ENCODE data around the gene HSPA13. TPM values are rescaled to one million over a fixed set of nuclear protein-coding genes. Genes with fewer than 3 reads are reported as not detected.
A peak's percentile ranks its signal among the peaks of the same experiment; 100 is the strongest.

Gene HSPA13
- total RNA-seq, 2 experiments from 2014 or later, result 39.6 to 41.4 TPM

GRCh38 chr21:14366998-14367397, 15.9 kb downstream of the HSPA13 start:
- H3K4me3 Mint-ChIP-seq, result no peak overlapping the region
- ChIA-PET CTCF (no interaction called here), POLR2A (no interaction called here)
- intact Hi-C loops (cut with DNase I, micrococcal nuclease), result no loop called here
- Histone ChIP-seq H3K4me1 (ENCODE audit: insufficient read depth, low read length) (no peaks in the 10 kb centered on the region), H3K4me3 (ENCODE audit: low read length) (no peak overlapping the region), H3K9me3 (ENCODE audit: control insufficient read depth in 1 of 2, insufficient read depth in 1 of 2, low read length in 2 of 2) (no peaks in the 10 kb centered on the region), H3K27me3 (ENCODE audit: control insufficient read depth in 1 of 2, insufficient read depth in 2 of 2, low read length in 2 of 2) (peaks cover 0 to 4% of the 10 kb centered on the region in 2 experiments), H3K27ac (ENCODE audit: low read depth in 1 of 2, low read length in 2 of 2) (no peak overlapping the region), H3K36me3 (ENCODE audit: insufficient read depth, low read length) (no peaks in the 10 kb centered on the region)
- TF ChIP-seq CTCF (IDR thresholded peaks at IDR 0.05), result no peak
- ATAC-seq (ENCODE audit: poor library complexity) (no peak), DNase-seq (no peak)
- peaks cover 5% of the 10 kb centered on the region for H3K27me3 Mint-ChIP-seq
- H3K36me3 Mint-ChIP-seq (ENCODE audit: low read depth), result peaks cover 4% of the 10 kb centered on the region
- H3K9me3 Mint-ChIP-seq, result no peaks in the 10 kb centered on the region
- no peak overlapping the region for H3K27ac Mint-ChIP-seq
- H3K4me1 Mint-ChIP-seq (ENCODE audit: low read depth), result no peaks in the 10 kb centered on the region

GRCh38 chr21:14361958-14362357, 21.0 kb downstream of the HSPA13 start:
- Histone ChIP-seq H3K27ac (ENCODE audit: low read depth in 1 of 2, low read length in 2 of 2) (no peak overlapping the region), H3K9me3 (ENCODE audit: control insufficient read depth in 1 of 2, insufficient read depth in 1 of 2, low read length in 2 of 2) (no peaks in the 10 kb centered on the region), H3K4me1 (ENCODE audit: insufficient read depth, low read length) (no peaks in the 10 kb centered on the region), H3K36me3 (ENCODE audit: insufficient read depth, low read length) (no peaks in the 10 kb centered on the region), H3K27me3 (ENCODE audit: control insufficient read depth in 1 of 2, insufficient read depth in 2 of 2, low read length in 2 of 2) (peaks cover 0 to 11% of the 10 kb centered on the region in 2 experiments), H3K4me3 (ENCODE audit: low read length) (no peak overlapping the region)
- Mint-ChIP-seq H3K36me3 (ENCODE audit: low read depth) (no peaks in the 10 kb centered on the region), H3K4me1 (ENCODE audit: low read depth) (no peaks in the 10 kb centered on the region), H3K4me3 (no peak overlapping the region), H3K27me3 (peaks cover 24% of the 10 kb centered on the region), H3K9me3 (no peaks in the 10 kb centered on the region), H3K27ac (no peak overlapping the region)
- TF ChIP-seq CTCF (IDR thresholded peaks at IDR 0.05), result no peak
- intact Hi-C loops (cut with DNase I, micrococcal nuclease), result no loop called here
- peak in 2 of 14 experiments; percentile 15 to 34 for DNase-seq
- CTCF ChIA-PET, result no interaction called here
- ATAC-seq (ENCODE audit: poor library complexity), result no peak
- POLR2A ChIA-PET, result no interaction called here

GRCh38 chr21:14358775-14359174, 24.2 kb downstream of the HSPA13 start:
- Histone ChIP-seq H3K27me3 (ENCODE audit: control insufficient read depth in 1 of 2, insufficient read depth in 2 of 2, low read length in 2 of 2) (peaks cover 0 to 18% of the 10 kb centered on the region in 2 experiments), H3K4me3 (ENCODE audit: low read length) (no peak overlapping the region), H3K27ac (ENCODE audit: low read depth in 1 of 2, low read length in 2 of 2) (no peak overlapping the region), H3K4me1 (ENCODE audit: insufficient read depth, low read length) (no peaks in the 10 kb centered on the region), H3K9me3 (ENCODE audit: control insufficient read depth in 1 of 2, insufficient read depth in 1 of 2, low read length in 2 of 2) (no peaks in the 10 kb centered on the region), H3K36me3 (ENCODE audit: insufficient read depth, low read length) (no peaks in the 10 kb centered on the region)
- Mint-ChIP-seq H3K36me3 (ENCODE audit: low read depth) (no peaks in the 10 kb centered on the region), H3K27me3 (peaks cover 36% of the 10 kb centered on the region), H3K27ac (no peak overlapping the region), H3K4me1 (ENCODE audit: low read depth) (no peaks in the 10 kb centered on the region), H3K4me3 (no peak overlapping the region), H3K9me3 (no peaks in the 10 kb centered on the region)
- no peak for TF ChIP-seq CTCF (IDR thresholded peaks at IDR 0.05)
- ChIA-PET POLR2A (no interaction called here), CTCF (no interaction called here)
- DNase-seq, result no peak
- ATAC-seq (ENCODE audit: poor library complexity), result no peak
- intact Hi-C loops (cut with DNase I, micrococcal nuclease), result no loop called here

All from CD4-positive, alpha-beta T cell (primary cell).